ENCODE data around the gene TTBK2.

- no peak for TF ChIP-seq RAD21 (IDR thresholded peaks at IDR 0.05; ENCODE audit: low read depth)
- TF ChIP-seq CEBPB (IDR thresholded peaks at IDR 0.05) = no peak
- no peak for TF ChIP-seq REST (IDR thresholded peaks at IDR 0.05; ENCODE audit: low read depth)
- TF ChIP-seq EP300 (IDR thresholded peaks at IDR 0.05; ENCODE audit: borderline replicate concordance) = no peak
- TF ChIP-seq EGR1 (IDR thresholded peaks at IDR 0.05) = no peak
These were observed 190.0 kb downstream of the TTBK2 start for GRCh38 chr15:42730536-42730935.

Measured in Ishikawa (cell line).